Activated naive CD4-positive, alpha-beta T cell treated with Interleukin-2 at 50 U/mL for 16 hours (primary cell): ENCODE data around the gene CCK.
"Not testable (repeated sequence)": the region's sequence is repeated elsewhere in the genome, so short reads cannot be mapped to it uniquely, and the experiment has no call there.

Experiments used
- DNase-seq: peaks from one replicate; pipeline ENCODE4 v3.0.0-alpha.2; 2020

The CCK gene

GRCh38 chr3:42266085-42266484 is at the start of gene CCK:
Gene CCK, minus strand, starts transcription at chr3:42266185. Its CDS starts 2,555 bp downstream, at chr3:42263630.
- no peak for DNase-seq

GRCh38 chr3:42314411-42314810 is 48.4 kb upstream of the CCK start:
- no peak for DNase-seq

GRCh38 chr3:42308651-42309050 is 42.7 kb upstream of the CCK start:
- no peak for DNase-seq

- DNase-seq = no peak
These were observed 40.5 kb upstream of the CCK start for GRCh38 chr3:42306499-42306898.

GRCh38 chr3:42302924-42303634 is 37.1 kb upstream of the CCK start:
- DNase-seq = no peak

- no peak for DNase-seq
These were observed 35.6 kb upstream of the CCK start for GRCh38 chr3:42301446-42302175.

GRCh38 chr3:42300778-42301177 is 34.8 kb upstream of the CCK start:
- DNase-seq = no peak

- no peak for DNase-seq
These were observed 34.0 kb upstream of the CCK start for GRCh38 chr3:42300013-42300412.

GRCh38 chr3:42298259-42298658 is 32.3 kb upstream of the CCK start:
- no peak for DNase-seq

- no peak for DNase-seq
These were observed 26.0 kb upstream of the CCK start for GRCh38 chr3:42292009-42292408.

GRCh38 chr3:42290966-42291714 is 25.2 kb upstream of the CCK start:
- no peak for DNase-seq

GRCh38 chr3:42289026-42289425 is 23.0 kb upstream of the CCK start:
- DNase-seq = no peak

- DNase-seq = no peak
These were observed 22.4 kb upstream of the CCK start for GRCh38 chr3:42288385-42288784.

GRCh38 chr3:42287423-42287822 is 21.4 kb upstream of the CCK start:
- not testable (repeated sequence) for DNase-seq

- no peak for DNase-seq
These were observed 11.7 kb upstream of the CCK start for GRCh38 chr3:42277676-42278075.

GRCh38 chr3:42276141-42277132 is 10.5 kb upstream of the CCK start:
- DNase-seq = no peak

GRCh38 chr3:42275217-42275616 is 9.2 kb upstream of the CCK start:
- no peak for DNase-seq

GRCh38 chr3:42274266-42274665 is 8.3 kb upstream of the CCK start:
- DNase-seq = no peak

- DNase-seq = no peak
These were observed 7.4 kb upstream of the CCK start for GRCh38 chr3:42273361-42273760.

- DNase-seq = no peak
These were observed 5.8 kb upstream of the CCK start for GRCh38 chr3:42271786-42272185.

- DNase-seq = no peak
These were observed 4.6 kb upstream of the CCK start for GRCh38 chr3:42270561-42270960.

GRCh38 chr3:42269647-42270046 is 3.7 kb upstream of the CCK start:
- DNase-seq = no peak

- no peak for DNase-seq
These were observed 1.9 kb upstream of the CCK start for GRCh38 chr3:42267878-42268277.
